SK-N-SH (cell line): Measurements from ENCODE around the gene TMEM147. TPM values are rescaled to one million over a fixed set of nuclear protein-coding genes. Genes with fewer than 3 reads are reported as not detected.

ENCODE experiments used
- CTCF ChIA-PET: fragments of 300-600, 350-600 bp; formaldehyde crosslinking; extraction: SDS; loops from one replicate; lab custom pipeline; 2021; lab: Yijun Ruan, JAX
- POLR2A ChIA-PET: fragments of 350-600 bp; sonication (Branson Sonifier 250); formaldehyde crosslinking; extraction: SDS; loops from one replicate; lab custom pipeline; 2020; ENCODE audit warnings: antibody characterized with exemption, inconsistent platforms; lab: Yijun Ruan, JAX
- DNase-seq: peaks from one replicate; pipeline ENCODE4 v3.0.0; 2012
- H2AFZ ChIP-seq: fragments of 200-600 bp; sonication (generic); 2 replicates; pipeline ENCODE4 v1.8.1; 2016; ENCODE audit warnings: antibody characterized with exemption, mild to moderate bottlenecking, low read depth
- H3F3A ChIP-seq: fragments of 200-600 bp; sonication (generic); replicated peaks from 2 replicates; pipeline ENCODE3; 2016; ENCODE audit warnings: antibody characterized with exemption, mild to moderate bottlenecking; ENCODE audit not compliant: insufficient read depth
- H3K27ac ChIP-seq, 2 experiments: fragments of 200-500 bp in 1 of 2; fragments of 200-600 bp in 1 of 2; sonication (Bioruptor generic) in 1 of 2; sonication (generic), shearing (Covaris generic) in 1 of 2; 2 replicates each; pipeline versions ENCODE4 v1.5.1 to v1.6.1; 2014 to 2016; ENCODE audit warnings: low read depth in 2 of 2, inconsistent platforms in 1 of 2, low read length in 1 of 2, mild to moderate bottlenecking in 1 of 2, mixed read lengths in 1 of 2
- H3K27me3 ChIP-seq: fragments of 200-600 bp; sonication (generic), shearing (Covaris generic); 2 replicates; pipeline ENCODE4 v1.6.1; 2016; ENCODE audit warnings: mixed run types; ENCODE audit not compliant: insufficient read depth
- H3K36me3 ChIP-seq, 2 experiments: fragments of 200-500 bp in 1 of 2; fragments of 200-600 bp in 1 of 2; sonication (Bioruptor generic) in 1 of 2; sonication (generic) in 1 of 2; replicated peaks in 1 of 2; 2 replicates each; pipeline versions ENCODE3 to v1.5.1; 2014 to 2016; ENCODE audit warnings: low read length in 1 of 2, mild to moderate bottlenecking in 1 of 2; ENCODE audit not compliant: insufficient read depth in 2 of 2, control insufficient read depth in 1 of 2
- H3K4me1 ChIP-seq, 2 experiments: fragments of 200-500 bp in 1 of 2; fragments of 200-600 bp in 1 of 2; sonication (Bioruptor generic) in 1 of 2; sonication (generic), shearing (Covaris generic) in 1 of 2; 2 replicates each; pipeline versions ENCODE4 v1.5.1 to v1.6.1; 2014 to 2016; ENCODE audit warnings: low read depth in 1 of 2, low read length in 1 of 2, mixed run types in 1 of 2; ENCODE audit not compliant: insufficient read depth in 2 of 2, control insufficient read depth in 1 of 2
- H3K4me2 ChIP-seq: fragments of 200-600 bp; sonication (generic), shearing (Covaris generic); 2 replicates; pipeline ENCODE4 v1.6.1; 2017; ENCODE audit warnings: mixed run types
- H3K4me3 ChIP-seq, 2 experiments: fragments of 200-500 bp in 1 of 2; fragments of 200-600 bp in 1 of 2; sonication (Bioruptor generic) in 1 of 2; sonication (generic), shearing (Covaris generic) in 1 of 2; 2 replicates each; pipeline versions ENCODE4 v1.5.1 to v1.8.1; 2014 to 2016; ENCODE audit warnings: low read depth in 2 of 2, inconsistent platforms in 1 of 2, low read length in 1 of 2, mild to moderate bottlenecking in 1 of 2, mixed read lengths in 1 of 2, moderate library complexity in 1 of 2
- H3K79me2 ChIP-seq: fragments of 200-600 bp; sonication (generic); 2 replicates; pipeline ENCODE4 v1.8.1; 2017; ENCODE audit warnings: mild to moderate bottlenecking; ENCODE audit not compliant: insufficient read depth
- H3K9ac ChIP-seq: fragments of 200-600 bp; sonication (generic); 2 replicates; pipeline ENCODE4 v1.6.1; 2017; ENCODE audit warnings: mixed run types
- H3K9me2 ChIP-seq: fragments of 200-600 bp; sonication (generic); 2 replicates; pipeline ENCODE4 v1.6.1; 2017; ENCODE audit warnings: mixed run types
- H3K9me3 ChIP-seq: fragments of 200-600 bp; sonication (generic); 2 replicates; pipeline ENCODE4 v1.6.1; 2017; ENCODE audit warnings: mixed run types, mild to moderate bottlenecking, moderate library complexity
- H4K20me1 ChIP-seq: fragments of 200-600 bp; sonication (generic); 2 replicates; pipeline ENCODE4 v1.6.1; 2017; ENCODE audit warnings: mild to moderate bottlenecking, mixed run types; ENCODE audit not compliant: insufficient read depth
- CHD2 ChIP-seq: fragments of 150-350 bp; IDR thresholded peaks from 2 replicates; pipeline ENCODE4 v1.6.1; 2018; ENCODE audit warnings: low read length; ENCODE audit not compliant: partially characterized antibody
- EZH2phosphoT487 ChIP-seq: fragments of 200-600 bp; sonication (generic); IDR thresholded peaks from 2 replicates; pipeline ENCODE4 v1.6.1; 2017; ENCODE audit warnings: low read depth, mixed run types, mild to moderate bottlenecking, antibody characterized with exemption, moderate library complexity, borderline replicate concordance
- FOSL2 ChIP-seq: IDR thresholded peaks from 2 replicates; pipeline ENCODE4 v1.4.0; 2012; ENCODE audit warnings: low read depth, mild to moderate bottlenecking, moderate library complexity, borderline replicate concordance
- FOXJ3 ChIP-seq: sonication (generic); formaldehyde crosslinking; IDR thresholded peaks from 2 replicates; pipeline ENCODE4 v1.5.1; 2020; ENCODE audit warnings: mild to moderate bottlenecking, missing genetic modification reagents
- GABPA ChIP-seq: IDR thresholded peaks from 2 replicates; pipeline ENCODE4 v1.4.0; 2012; ENCODE audit warnings: low read depth, mild to moderate bottlenecking
- JUND ChIP-seq: IDR thresholded peaks from 2 replicates; pipeline ENCODE4 v1.4.0; 2012
- MAX ChIP-seq: IDR thresholded peaks from 2 replicates; pipeline ENCODE4 v1.4.0; 2012; ENCODE audit warnings: low read depth
- MXI1 ChIP-seq: IDR thresholded peaks from 2 replicates; pipeline ENCODE4 v1.6.1; 2012; ENCODE audit warnings: mild to moderate bottlenecking, low read depth, low read length, improper control_type of control experiment
- NFIC ChIP-seq: IDR thresholded peaks from 2 replicates; pipeline ENCODE4 v1.4.0; 2012; ENCODE audit warnings: borderline replicate concordance
- NRF1 ChIP-seq: IDR thresholded peaks from 2 replicates; pipeline ENCODE4 v1.6.1; 2012; ENCODE audit warnings: low read depth, mild to moderate bottlenecking, low read length
- POLR2AphosphoS5 ChIP-seq: IDR thresholded peaks from 2 replicates; pipeline ENCODE4 v1.6.1; 2012; ENCODE audit warnings: low read depth, low read length
- RXRA ChIP-seq: IDR thresholded peaks from 2 replicates; pipeline ENCODE4 v1.4.0; 2012; ENCODE audit warnings: low read depth, mild to moderate bottlenecking, borderline replicate concordance
- SIN3A ChIP-seq: IDR thresholded peaks from 2 replicates; pipeline ENCODE4 v1.6.1; 2012; ENCODE audit warnings: low read depth, mild to moderate bottlenecking, low read length, moderate library complexity, borderline replicate concordance
- SMC3 ChIP-seq: IDR thresholded peaks from 2 replicates; pipeline ENCODE4 v1.6.1; 2012; ENCODE audit warnings: low read depth, low read length, improper control_type of control experiment
- TCF12 ChIP-seq: IDR thresholded peaks from 2 replicates; pipeline ENCODE4 v1.4.0; 2012
- USF1 ChIP-seq: IDR thresholded peaks from 2 replicates; pipeline ENCODE4 v1.4.0; 2012; ENCODE audit warnings: low read depth, borderline replicate concordance
- USF2 ChIP-seq: fragments of 150-350 bp; IDR thresholded peaks from 2 replicates; pipeline ENCODE4 v1.6.1; 2017; ENCODE audit warnings: antibody characterized with exemption, low read length, low read depth, borderline replicate concordance
- WGBS: methylation state at CpG from one replicate; pipeline ENCODE4 v1.1.6; 2017; ENCODE audit warnings: low lambda C conversion rate; 5-methylcytosine and 5-hydroxymethylcytosine counted together
- polyA plus RNA-seq, 3 experiments: library from polyadenylated mRNA; depleted of rRNA; stranded (reverse); fragments of >200 nt; gene quantifications; 2 replicates each; pipeline ENCODE4 v1.2.3, GENCODE V29; 2012
- TF ChIP-seq, protein P1 (sequence below): fragments of 150-350 bp; IDR thresholded peaks from 2 replicates; pipeline ENCODE4 v1.6.1; 2016; ENCODE audit warnings: mild to moderate bottlenecking, low read depth, low read length
- TF ChIP-seq, protein P2 (sequence below): IDR thresholded peaks from 2 replicates; pipeline ENCODE4; 2012
- TF ChIP-seq, protein P3 (sequence below): IDR thresholded peaks from 2 replicates; pipeline ENCODE4 v1.6.1; 2012; ENCODE audit warnings: mild to moderate bottlenecking, low read depth, low read length, moderate library complexity

The TMEM147 gene
- polyA plus RNA-seq, 1 of the 3 experiments (the other 2 are of a cell fraction) = 202 TPM

GRCh38 chr19:35508129-35508528 is 37.3 kb upstream of the TMEM147 start:
- Histone ChIP-seq H3K79me2 (no peaks in the 10 kb centered on the region), H3K9ac (no peak overlapping the region), H3F3A (no peaks in the 10 kb centered on the region), H3K9me2 (no peaks in the 10 kb centered on the region), H3K4me1 (no peaks in the 10 kb centered on the region; a peak in 2 of 4 replicates), H3K9me3 (no peaks in the 10 kb centered on the region), H3K27me3 (peaks cover 99% of the 10 kb centered on the region), H3K36me3 (no peaks in the 10 kb centered on the region), H3K4me3 (no peak overlapping the region), H2AFZ (no peak overlapping the region), H3K4me2 (no peak overlapping the region), H4K20me1 (no peaks in the 10 kb centered on the region), H3K27ac (no peak overlapping the region)
- ChIA-PET POLR2A (no interaction called here), CTCF (interaction anchor here (1.3 to 8.3 kb wide), 2 partner anchors 14 to 21 kb away, joined by 6 to 127 read pairs; no protein-coding TSS in a partner anchor)
- WGBS = 13% methylated on average over 3 of the region's 3 CpGs
- TF ChIP-seq, protein P1, sequence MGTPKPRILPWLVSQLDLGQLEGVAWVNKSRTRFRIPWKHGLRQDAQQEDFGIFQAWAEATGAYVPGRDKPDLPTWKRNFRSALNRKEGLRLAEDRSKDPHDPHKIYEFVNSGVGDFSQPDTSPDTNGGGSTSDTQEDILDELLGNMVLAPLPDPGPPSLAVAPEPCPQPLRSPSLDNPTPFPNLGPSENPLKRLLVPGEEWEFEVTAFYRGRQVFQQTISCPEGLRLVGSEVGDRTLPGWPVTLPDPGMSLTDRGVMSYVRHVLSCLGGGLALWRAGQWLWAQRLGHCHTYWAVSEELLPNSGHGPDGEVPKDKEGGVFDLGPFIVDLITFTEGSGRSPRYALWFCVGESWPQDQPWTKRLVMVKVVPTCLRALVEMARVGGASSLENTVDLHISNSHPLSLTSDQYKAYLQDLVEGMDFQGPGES = no peak
- TF ChIP-seq NFIC = no peak
- DNase-seq = no peak

DNA sequence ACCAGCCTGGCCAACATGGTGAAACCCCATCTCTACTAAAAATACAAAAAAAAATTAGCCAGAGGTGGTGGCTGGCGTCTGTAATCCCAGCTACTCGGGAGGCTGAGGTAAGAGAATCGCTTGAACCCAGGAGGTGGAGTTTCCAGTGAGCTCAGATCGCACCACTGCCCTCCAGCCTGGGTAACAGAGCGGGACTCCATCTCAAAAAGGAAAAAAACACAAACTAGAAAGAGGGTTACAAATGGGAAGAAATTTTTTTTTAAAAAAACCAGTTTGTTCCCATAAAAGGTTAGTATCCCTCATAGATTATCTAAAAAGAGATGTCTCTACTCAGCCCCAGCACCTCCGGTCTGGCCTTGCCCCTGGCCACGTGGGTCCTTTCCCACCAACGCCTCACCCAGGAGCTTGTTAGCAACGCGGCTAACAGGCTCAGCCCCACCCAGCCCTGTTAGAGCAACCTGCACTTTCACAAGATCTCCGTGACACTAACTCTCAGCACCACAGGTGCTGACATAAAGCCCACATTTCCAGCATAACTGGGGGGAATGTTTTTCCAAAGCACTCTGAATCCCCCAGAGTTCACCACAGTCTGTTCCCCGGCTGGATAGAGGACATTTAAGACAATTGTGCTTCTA is 36.3 kb upstream of the TMEM147 start:
- WGBS = 5% methylated on average over 12 of the region's 12 CpGs
- Histone ChIP-seq H2AFZ (no peak overlapping the region), H3K27me3 (peaks cover 95% of the 10 kb centered on the region), H3K27ac (no peak overlapping the region), H3K4me2 (0 out of 2 replicates have a peak overlapping the region, but pooled peaks have one; percentile 53), H3K79me2 (no peaks in the 10 kb centered on the region), H4K20me1 (no peaks in the 10 kb centered on the region), H3K36me3 (no peaks in the 10 kb centered on the region), H3K4me1 (no peaks in the 10 kb centered on the region; a peak in 2 of 4 replicates), H3F3A (no peaks in the 10 kb centered on the region), H3K9ac (no peak overlapping the region), H3K4me3 (no peak overlapping the region), H3K9me3 (no peaks in the 10 kb centered on the region), H3K9me2 (no peaks in the 10 kb centered on the region)
- DNase-seq = no peak
- CTCF ChIA-PET = interaction anchor here (0.9 to 8.3 kb wide), 19 partner anchors 8 to 193 kb away, joined by 3 to 127 read pairs (median 8); partner anchors contain the start of gene KRTDAP
- POLR2A ChIA-PET = interaction anchor here (0.6 kb wide), 1 partner anchor 251 kb away, joined by 3 read pairs; no protein-coding TSS in a partner anchor
- TF ChIP-seq USF1 (no peak), MAX (no peak), NRF1 (no peak), SIN3A (no peak), EZH2phosphoT487 (no peak), TCF12 (no peak), SMC3 (no peak), USF2 (no peak), CHD2 (no peak), RXRA (no peak), FOXJ3 (no peak), MXI1 (no peak), FOSL2 (no peak), GABPA (no peak), JUND (no peak), POLR2AphosphoS5 (no peak)
- TF ChIP-seq, protein P2, sequence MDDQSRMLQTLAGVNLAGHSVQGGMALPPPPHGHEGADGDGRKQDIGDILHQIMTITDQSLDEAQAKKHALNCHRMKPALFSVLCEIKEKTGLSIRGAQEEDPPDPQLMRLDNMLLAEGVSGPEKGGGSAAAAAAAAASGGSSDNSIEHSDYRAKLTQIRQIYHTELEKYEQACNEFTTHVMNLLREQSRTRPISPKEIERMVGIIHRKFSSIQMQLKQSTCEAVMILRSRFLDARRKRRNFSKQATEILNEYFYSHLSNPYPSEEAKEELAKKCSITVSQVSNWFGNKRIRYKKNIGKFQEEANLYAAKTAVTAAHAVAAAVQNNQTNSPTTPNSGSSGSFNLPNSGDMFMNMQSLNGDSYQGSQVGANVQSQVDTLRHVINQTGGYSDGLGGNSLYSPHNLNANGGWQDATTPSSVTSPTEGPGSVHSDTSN = no peak
- TF ChIP-seq, protein P3, sequence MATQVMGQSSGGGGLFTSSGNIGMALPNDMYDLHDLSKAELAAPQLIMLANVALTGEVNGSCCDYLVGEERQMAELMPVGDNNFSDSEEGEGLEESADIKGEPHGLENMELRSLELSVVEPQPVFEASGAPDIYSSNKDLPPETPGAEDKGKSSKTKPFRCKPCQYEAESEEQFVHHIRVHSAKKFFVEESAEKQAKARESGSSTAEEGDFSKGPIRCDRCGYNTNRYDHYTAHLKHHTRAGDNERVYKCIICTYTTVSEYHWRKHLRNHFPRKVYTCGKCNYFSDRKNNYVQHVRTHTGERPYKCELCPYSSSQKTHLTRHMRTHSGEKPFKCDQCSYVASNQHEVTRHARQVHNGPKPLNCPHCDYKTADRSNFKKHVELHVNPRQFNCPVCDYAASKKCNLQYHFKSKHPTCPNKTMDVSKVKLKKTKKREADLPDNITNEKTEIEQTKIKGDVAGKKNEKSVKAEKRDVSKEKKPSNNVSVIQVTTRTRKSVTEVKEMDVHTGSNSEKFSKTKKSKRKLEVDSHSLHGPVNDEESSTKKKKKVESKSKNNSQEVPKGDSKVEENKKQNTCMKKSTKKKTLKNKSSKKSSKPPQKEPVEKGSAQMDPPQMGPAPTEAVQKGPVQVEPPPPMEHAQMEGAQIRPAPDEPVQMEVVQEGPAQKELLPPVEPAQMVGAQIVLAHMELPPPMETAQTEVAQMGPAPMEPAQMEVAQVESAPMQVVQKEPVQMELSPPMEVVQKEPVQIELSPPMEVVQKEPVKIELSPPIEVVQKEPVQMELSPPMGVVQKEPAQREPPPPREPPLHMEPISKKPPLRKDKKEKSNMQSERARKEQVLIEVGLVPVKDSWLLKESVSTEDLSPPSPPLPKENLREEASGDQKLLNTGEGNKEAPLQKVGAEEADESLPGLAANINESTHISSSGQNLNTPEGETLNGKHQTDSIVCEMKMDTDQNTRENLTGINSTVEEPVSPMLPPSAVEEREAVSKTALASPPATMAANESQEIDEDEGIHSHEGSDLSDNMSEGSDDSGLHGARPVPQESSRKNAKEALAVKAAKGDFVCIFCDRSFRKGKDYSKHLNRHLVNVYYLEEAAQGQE = no peak
